GM21528 (cell line): ENCODE measurements around the gene FNDC11.

Source experiments
- ATAC-seq: cut with Tn5 transposase; IDR thresholded peaks from one replicate; pipeline ENCODE4 v1.9.1; 2021; ENCODE audit warnings: mild to moderate bottlenecking, moderate library complexity; ENCODE audit not compliant: unreplicated experiment, low FRiP score

Gene FNDC11

DNA sequence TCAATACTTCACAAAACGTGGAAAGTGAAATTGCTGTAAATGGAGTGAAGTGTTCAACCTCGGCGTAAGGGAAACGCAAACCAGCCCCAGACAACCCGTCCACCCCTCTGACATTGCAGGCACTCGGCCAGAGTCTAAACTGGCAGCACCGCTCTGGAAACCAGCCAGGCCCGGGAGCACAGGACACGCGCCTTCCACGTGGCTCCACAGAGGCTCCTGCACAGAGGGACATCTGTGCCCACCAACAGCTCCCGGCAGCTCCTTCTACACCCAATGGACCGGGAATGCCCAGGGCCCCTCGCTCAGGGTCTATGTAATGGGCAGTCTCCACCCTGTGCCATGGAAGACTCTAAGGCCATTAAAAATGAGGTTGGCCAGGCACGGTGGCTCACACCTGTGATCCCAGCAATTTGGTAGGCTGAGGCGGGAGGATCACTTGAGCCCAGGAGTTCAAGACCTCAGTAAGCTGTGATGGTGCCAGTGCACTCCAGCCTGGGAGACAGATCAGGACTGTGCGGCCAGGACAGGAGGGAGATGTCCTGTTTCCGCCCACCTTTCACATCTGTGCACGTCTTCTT is 23.4 kb downstream of the FNDC11 start:
- ATAC-seq, result no peak

GRCh38 chr20:63578224-63579016 is 24.5 kb downstream of the FNDC11 start:
- no peak for ATAC-seq

DNA sequence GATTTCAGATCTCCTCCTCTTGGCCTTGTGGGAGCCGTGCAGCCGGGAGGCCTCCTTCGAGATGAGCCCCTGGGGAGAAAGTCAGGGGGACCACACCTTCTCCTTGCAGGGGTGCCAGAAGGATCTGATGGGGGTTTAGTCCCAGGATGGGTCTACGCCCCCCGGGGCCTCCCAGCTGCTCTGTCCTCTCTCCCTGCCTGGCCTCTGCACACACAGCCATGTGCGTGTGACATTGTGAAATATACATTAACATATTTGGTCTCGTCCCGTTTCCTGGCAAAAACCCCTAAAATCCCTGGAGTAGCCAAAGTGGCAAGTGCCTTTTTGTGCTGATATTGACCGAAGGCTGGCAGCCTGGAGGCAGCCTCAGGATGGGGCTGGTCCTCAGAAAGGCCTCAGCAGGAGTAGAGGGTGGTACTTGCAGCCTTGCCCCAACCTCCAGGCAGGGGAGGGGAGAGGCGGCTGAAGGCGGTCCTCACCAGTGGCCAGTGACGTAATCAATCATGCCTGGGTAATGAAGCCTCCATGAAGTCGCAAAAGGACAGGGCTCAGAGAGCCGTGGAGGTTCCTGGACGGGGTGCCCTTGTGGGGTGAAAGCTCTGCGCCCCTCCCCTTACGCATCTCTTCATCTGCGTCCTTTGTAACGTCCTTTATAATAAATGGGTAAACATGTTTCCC is 25.2 kb downstream of the FNDC11 start:
- no peak for ATAC-seq

- no peak for ATAC-seq
Measured at GRCh38 chr20:63580796-63581461, 27.0 kb downstream of the FNDC11 start.

DNA sequence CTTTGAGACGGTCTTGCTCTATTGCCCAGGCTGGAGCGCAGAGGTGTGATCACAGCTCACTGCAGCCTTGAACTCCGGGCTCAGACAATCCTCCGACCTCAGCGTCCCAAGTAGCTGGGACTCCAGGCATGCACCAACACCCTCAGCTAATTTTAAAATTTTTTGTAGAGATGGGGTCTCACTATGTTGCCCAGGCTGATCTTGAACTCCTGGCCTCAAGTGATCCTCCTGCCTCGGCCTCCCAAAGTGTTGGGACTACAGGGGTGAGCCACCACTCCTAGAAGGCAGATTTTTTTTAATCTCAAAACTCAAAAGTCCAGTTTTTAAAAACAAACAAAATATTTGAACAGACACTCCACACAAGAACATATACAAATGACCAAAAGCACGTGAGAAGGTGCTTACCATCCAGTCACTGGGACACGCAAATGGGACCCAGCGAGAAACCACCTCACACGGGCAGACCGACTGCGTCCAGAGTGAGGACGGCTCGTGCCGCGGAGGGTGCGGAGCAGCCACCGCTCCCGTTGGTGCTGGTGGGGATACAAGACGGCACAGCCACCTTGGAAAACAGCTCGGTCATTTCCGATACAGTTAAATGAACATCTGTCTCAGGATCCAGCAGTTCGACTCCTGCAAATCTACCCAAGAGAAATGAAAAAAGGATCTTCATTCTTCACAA is 28.6 kb downstream of the FNDC11 start:
- no peak for ATAC-seq

DNA sequence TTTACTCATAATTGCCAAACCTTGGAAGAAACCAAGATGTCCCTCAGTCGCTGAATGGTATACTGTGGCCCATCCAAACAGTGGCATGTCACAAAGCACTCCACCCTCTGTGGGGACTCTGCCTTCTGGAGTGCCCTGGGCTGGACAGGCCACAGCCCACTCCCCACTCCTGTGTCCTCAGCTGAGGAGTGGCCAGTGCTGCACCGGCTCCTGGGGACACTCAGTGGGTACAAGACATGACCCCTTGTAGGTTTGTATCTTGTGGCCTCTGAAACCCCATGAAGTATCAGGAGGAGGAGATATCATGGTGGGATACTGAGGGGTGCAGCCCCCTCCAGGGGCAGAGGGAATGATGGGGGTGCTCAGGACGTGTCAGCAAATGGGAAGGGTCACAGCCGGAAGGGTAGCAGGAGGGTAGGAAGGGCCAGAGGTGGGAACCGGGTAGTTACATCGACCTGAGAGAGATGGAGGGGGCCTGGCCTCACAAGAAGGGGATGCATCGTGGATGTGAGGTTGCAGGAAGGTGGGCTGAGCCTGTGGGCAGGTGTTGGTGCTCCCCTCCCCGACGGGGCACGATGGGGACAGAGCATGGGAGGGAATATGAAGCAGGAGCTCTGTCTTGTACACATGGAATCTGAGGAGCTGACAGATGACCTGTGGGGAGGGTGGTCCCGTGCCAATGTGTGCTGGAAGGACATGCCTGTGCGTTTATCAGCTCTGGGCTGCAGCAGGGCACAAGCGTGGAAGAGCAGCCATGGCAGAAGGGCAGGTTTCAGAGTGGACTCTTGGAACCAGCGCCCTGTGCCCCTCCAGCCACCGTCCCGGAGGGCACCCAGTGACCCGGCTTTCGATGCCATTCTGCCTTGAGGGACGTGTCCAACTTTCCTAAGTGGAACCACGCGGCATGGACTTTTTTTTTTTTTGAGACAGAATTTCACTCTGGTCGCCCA is 31.9 kb downstream of the FNDC11 start:
- no peak for ATAC-seq

DNA sequence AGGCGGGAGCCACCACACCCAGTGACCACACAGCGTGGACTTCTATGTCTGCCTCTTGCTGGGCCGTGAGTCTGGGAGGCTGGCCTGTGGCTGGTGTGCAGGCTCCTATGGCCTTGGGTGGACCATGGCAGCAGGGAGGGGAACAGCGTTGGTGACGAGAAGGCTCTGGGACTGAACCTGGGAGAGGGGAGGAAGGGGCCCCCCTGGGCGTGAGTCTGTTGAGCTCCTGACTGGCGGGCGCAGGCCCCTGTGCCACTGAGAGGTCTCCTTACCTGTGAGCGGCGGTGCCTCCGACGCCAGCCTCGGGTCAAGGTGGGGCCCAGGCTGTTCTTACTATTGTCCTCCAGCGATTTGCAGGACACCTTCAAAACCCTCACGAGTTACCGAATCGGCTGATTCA is 32.8 kb downstream of the FNDC11 start:
- no peak for ATAC-seq

DNA sequence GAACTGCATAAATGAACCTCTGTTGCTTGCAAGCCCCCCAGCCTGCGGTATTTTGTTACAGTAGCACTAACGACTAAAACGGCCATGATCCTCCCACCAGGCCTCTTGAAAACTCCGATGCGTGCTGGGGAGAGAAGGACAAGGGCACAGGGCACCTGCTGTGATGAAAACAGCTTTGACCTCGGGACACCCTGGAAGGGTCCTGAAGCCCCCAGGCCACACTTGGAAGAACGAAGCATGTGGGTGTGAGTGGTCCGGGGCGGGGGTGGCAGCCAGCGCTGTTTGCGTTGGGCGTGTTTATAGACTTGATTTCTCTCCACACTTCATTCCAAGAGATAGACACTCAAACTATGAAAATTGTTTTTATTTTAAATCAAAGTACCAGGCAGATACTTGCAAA is 33.3 kb downstream of the FNDC11 start:
- no peak for ATAC-seq

- ATAC-seq, result no peak
Measured at GRCh38 chr20:63587776-63588591, 34.0 kb downstream of the FNDC11 start.

GRCh38 chr20:63588641-63589041 is 34.7 kb downstream of the FNDC11 start:
- no peak for ATAC-seq

- ATAC-seq, result no peak
Measured at GRCh38 chr20:63589261-63590217, 35.6 kb downstream of the FNDC11 start.

GRCh38 chr20:63590218-63591146 is 36.5 kb downstream of the FNDC11 start:
- ATAC-seq, result no peak

DNA sequence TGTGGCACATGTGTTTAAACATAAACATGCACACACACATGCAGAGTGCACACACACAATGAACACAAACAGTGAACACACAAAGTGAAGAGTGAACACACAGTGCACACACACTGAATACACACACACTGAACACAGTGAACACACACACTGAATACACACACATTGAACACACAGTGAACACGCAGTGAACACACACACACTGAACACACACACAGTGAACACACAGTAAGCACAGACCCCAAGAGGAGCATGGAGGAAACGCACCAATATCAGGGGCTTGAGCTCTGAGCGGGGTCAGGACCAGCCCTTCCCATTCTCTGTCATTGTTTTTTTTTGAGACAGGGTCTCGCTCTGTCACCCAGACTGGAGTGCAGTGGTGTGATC is 37.2 kb downstream of the FNDC11 start:
- no peak for ATAC-seq

DNA sequence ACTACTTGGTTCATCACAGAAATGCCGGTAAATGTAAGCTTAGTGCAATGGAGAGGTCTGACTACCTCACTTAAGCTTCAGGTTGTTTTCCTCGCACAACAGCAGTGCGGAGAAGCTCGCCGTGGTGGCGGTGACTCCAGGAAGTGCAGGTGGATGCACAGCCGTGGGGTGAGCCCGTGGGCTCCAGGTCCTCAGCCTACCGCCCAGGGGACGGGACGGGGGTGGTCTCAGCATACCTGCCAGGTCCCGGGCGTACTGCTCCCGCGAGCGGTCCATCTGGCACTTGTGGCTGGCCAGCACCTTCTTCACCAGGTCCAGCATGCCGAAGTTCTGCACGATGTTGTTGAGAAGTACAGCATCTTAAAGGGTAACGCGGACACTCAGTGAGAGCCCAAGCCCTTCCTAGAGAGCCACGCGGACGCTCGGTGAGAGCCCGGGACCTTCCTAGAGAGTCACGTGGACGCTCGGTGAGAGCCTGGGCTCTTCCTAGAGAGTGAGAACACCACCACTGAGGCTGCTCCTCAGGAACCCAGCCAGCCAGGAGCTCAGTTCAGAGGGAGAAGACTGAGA is 37.9 kb downstream of the FNDC11 start:
- no peak for ATAC-seq

DNA sequence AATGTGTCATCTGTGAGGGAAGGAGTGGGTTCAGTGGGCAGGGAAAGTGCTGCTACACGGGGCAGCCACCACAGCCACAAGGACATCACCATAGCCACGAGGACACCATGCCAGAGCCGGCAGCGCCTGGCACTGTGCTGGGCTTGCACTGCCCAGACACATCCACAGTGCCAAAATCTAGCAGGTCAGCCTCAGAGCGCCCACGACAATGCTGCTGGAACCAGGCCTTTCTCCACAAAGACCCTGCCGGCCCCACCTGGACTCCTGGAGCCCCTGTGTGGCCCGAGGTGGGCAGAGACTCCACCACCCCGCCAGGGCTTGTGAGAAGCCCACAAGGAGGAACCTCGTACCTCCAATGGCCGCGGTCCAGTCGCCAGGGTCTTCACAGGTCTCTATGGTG is 38.7 kb downstream of the FNDC11 start:
- no peak for ATAC-seq

DNA sequence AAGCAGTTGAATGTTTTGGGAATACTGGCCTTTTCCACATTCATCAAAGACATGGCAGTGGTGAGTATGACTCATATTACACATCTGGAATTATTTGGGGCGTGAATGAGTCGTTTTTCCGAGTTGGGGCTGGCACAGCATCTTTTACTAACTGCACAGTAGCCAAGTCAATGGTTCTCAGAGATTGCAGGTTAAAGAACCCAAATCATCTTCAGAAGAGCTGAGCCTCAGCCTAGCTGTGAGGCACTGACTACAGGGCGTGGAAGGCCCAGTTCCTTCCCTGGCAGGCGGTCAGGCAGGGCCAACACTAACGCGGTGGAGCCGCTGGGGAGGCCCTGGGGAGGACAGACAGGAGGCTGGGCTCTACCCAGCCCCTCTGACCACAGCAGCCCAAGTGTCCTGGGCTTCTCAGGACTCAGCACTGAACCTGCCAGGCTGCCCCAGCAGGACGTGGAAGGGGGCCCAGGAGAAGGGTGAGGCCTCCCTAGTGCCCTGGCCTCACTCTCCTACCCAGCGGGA is 40.1 kb downstream of the FNDC11 start:
- no peak for ATAC-seq
